Panc1 (cell line): ENCODE data around the gene RAPGEF1. TPM values are rescaled to one million over a fixed set of nuclear protein-coding genes. Genes with fewer than 3 reads are reported as not detected.

Source experiments
- ATAC-seq: fragments of 200-7000 bp; cut with Tn5 transposase; 2 replicates; pipeline ENCODE4 v1.9.1; 2020; ENCODE audit warnings: mild to moderate bottlenecking, moderate library complexity
- BruUV-seq: library from RNA; stranded (reverse); fragments of 400-500 nt; replicated peaks from 2 replicates; lab custom pipeline; 2021; lab: Mats Ljungman, UMichigan
- CTCF ChIA-PET: fragments of 300-600 bp; sonication (Branson Sonifier 250); formaldehyde crosslinking; loops from one replicate; lab custom pipeline; 2022; ENCODE audit warnings: antibody characterized with exemption; lab: Charles Lee
- POLR2A ChIA-PET: fragments of 300-600 bp; sonication (Branson Sonifier 250); formaldehyde crosslinking; loops from one replicate; lab custom pipeline; 2022; ENCODE audit warnings: antibody characterized with exemption; lab: Charles Lee
- DNase-seq: peaks from one replicate; pipeline ENCODE4 v3.0.0-alpha.2; 2010; ENCODE audit warnings: low read depth, low spot score
- H3K27ac ChIP-seq: 2 replicates; pipeline ENCODE4 v1.5.1; 2011; ENCODE audit warnings: mild to moderate bottlenecking, low read length, inconsistent platforms
- H3K27me3 ChIP-seq: fragments of 200-500 bp; sonication (Bioruptor generic); 2 replicates; pipeline ENCODE4 v1.6.0; 2014; ENCODE audit warnings: low read length, inconsistent platforms; ENCODE audit not compliant: control insufficient read depth, insufficient read depth
- H3K36me3 ChIP-seq: fragments of 200-500 bp; sonication (Bioruptor generic); 2 replicates; pipeline ENCODE4 v1.5.1; 2014; ENCODE audit warnings: inconsistent platforms, mild to moderate bottlenecking, low read length, moderate library complexity; ENCODE audit not compliant: control insufficient read depth, insufficient read depth
- H3K4me1 ChIP-seq: 2 replicates; pipeline ENCODE4 v1.5.1; 2011; ENCODE audit warnings: inconsistent platforms, mild to moderate bottlenecking, low read length, moderate library complexity; ENCODE audit not compliant: control insufficient read depth, insufficient read depth
- H3K4me3 ChIP-seq, 2 experiments: 2 replicates each; pipeline ENCODE4 v1.5.1; 2011 to 2012; ENCODE audit warnings: low read depth in 2 of 2, low read length in 2 of 2, mild to moderate bottlenecking in 2 of 2, inconsistent platforms in 1 of 2, moderate library complexity in 1 of 2
- H3K9me3 ChIP-seq: fragments of 200-500 bp; sonication (Bioruptor generic); 2 replicates; pipeline ENCODE4 v1.5.1; 2014; ENCODE audit warnings: low read depth, mild to moderate bottlenecking, inconsistent platforms, low read length, moderate library complexity; ENCODE audit not compliant: control insufficient read depth, insufficient read depth
- POLR2AphosphoS5 ChIP-seq: IDR thresholded peaks from 2 replicates; pipeline ENCODE4 v1.6.1; 2012; ENCODE audit warnings: mild to moderate bottlenecking, low read depth, low read length, moderate library complexity
- SIN3A ChIP-seq: IDR thresholded peaks from 2 replicates; pipeline ENCODE4 v1.6.1; 2012; ENCODE audit warnings: low read depth, mild to moderate bottlenecking, low read length, moderate library complexity, borderline replicate concordance; ENCODE audit not compliant: insufficient read depth
- TCF7L2 ChIP-seq: IDR thresholded peaks from 2 replicates; pipeline ENCODE4 v1.6.1; 2011; ENCODE audit warnings: mild to moderate bottlenecking, low read depth, low read length, inconsistent platforms
- in situ Hi-C: cut with HindIII; loops from 2 replicates; pipeline ENCODE4 v1.10.0; 2016; ENCODE audit warnings: low sequenced_read_pairs, low pct_unique_long_range_greater_than_20kb
- intact Hi-C: fragments of 100-400 bp; cut with micrococcal nuclease; formaldehyde crosslinking; loops from one replicate; pipeline ENCODE4 v1.10.0; 2022; ENCODE audit not compliant: unreplicated experiment
- total RNA-seq: library from RNA; stranded (reverse); gene quantifications from one replicate; pipeline ENCODE4 v1.2.1, GENCODE V29; 2021; ENCODE audit not compliant: unreplicated experiment
- TF ChIP-seq, protein P1 (sequence below): fragments of 450-650 bp; IDR thresholded peaks from 2 replicates; pipeline ENCODE4 v1.5.1; 2017; ENCODE audit warnings: mild to moderate bottlenecking
- TF ChIP-seq, protein P2 (sequence below), 2 experiments: IDR thresholded peaks; 2 replicates each; pipeline ENCODE4 v1.6.1; 2011 to 2012; ENCODE audit warnings: low read depth in 2 of 2, control low read depth in 1 of 2, low read length in 1 of 2, mild to moderate bottlenecking in 1 of 2, moderate library complexity in 1 of 2; ENCODE audit not compliant: insufficient read depth in 1 of 2

Gene RAPGEF1
- total RNA-seq, 1 experiment from 2014 or later: 86.8 TPM

DNA sequence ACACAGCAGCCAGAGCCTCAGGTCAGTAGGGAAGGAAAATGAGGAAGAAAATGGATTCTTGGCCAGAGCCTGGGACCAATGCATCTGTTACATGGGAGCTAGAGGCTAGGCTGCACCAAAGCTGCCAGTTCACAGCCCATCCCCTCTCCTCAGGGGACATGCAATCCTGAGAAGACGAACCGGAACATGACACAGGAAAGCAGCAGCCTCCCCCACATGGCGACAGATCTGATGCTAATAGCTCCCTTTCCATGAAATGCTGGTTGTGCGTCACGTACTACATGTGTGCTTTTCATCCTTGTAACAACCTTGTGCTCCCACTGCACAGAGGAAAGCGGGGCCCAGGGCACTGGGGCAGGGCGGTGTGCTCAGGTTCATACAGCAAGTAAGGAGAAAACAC, 127.0 kb downstream of the RAPGEF1 start:
- TF ChIP-seq POLR2AphosphoS5: no peak
- TF ChIP-seq, protein P1, sequence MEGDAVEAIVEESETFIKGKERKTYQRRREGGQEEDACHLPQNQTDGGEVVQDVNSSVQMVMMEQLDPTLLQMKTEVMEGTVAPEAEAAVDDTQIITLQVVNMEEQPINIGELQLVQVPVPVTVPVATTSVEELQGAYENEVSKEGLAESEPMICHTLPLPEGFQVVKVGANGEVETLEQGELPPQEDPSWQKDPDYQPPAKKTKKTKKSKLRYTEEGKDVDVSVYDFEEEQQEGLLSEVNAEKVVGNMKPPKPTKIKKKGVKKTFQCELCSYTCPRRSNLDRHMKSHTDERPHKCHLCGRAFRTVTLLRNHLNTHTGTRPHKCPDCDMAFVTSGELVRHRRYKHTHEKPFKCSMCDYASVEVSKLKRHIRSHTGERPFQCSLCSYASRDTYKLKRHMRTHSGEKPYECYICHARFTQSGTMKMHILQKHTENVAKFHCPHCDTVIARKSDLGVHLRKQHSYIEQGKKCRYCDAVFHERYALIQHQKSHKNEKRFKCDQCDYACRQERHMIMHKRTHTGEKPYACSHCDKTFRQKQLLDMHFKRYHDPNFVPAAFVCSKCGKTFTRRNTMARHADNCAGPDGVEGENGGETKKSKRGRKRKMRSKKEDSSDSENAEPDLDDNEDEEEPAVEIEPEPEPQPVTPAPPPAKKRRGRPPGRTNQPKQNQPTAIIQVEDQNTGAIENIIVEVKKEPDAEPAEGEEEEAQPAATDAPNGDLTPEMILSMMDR: no peak
- TF ChIP-seq TCF7L2: no peak
- TF ChIP-seq, protein P2, sequence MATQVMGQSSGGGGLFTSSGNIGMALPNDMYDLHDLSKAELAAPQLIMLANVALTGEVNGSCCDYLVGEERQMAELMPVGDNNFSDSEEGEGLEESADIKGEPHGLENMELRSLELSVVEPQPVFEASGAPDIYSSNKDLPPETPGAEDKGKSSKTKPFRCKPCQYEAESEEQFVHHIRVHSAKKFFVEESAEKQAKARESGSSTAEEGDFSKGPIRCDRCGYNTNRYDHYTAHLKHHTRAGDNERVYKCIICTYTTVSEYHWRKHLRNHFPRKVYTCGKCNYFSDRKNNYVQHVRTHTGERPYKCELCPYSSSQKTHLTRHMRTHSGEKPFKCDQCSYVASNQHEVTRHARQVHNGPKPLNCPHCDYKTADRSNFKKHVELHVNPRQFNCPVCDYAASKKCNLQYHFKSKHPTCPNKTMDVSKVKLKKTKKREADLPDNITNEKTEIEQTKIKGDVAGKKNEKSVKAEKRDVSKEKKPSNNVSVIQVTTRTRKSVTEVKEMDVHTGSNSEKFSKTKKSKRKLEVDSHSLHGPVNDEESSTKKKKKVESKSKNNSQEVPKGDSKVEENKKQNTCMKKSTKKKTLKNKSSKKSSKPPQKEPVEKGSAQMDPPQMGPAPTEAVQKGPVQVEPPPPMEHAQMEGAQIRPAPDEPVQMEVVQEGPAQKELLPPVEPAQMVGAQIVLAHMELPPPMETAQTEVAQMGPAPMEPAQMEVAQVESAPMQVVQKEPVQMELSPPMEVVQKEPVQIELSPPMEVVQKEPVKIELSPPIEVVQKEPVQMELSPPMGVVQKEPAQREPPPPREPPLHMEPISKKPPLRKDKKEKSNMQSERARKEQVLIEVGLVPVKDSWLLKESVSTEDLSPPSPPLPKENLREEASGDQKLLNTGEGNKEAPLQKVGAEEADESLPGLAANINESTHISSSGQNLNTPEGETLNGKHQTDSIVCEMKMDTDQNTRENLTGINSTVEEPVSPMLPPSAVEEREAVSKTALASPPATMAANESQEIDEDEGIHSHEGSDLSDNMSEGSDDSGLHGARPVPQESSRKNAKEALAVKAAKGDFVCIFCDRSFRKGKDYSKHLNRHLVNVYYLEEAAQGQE (IDR thresholded peaks at IDR 0.05; ENCODE audit: insufficient read depth in 1 of 2, low read depth in 2 of 2, low read length in 1 of 2): no peak
- TF ChIP-seq SIN3A: no peak
- intact Hi-C loops: no loop called here
- Histone ChIP-seq H3K4me1 (peaks cover 21% of the 10 kb centered on the region), H3K4me3 (no peak overlapping the region), H3K9me3 (no peaks in the 10 kb centered on the region), H3K27me3 (no peaks in the 10 kb centered on the region), H3K27ac (no peak overlapping the region), H3K36me3 (no peaks in the 10 kb centered on the region)
- no peak for ATAC-seq
- ChIA-PET POLR2A (no interaction called here), CTCF (no interaction called here)
- in situ Hi-C loops: no loop called here
- no TSS peak for BruUV-seq
- DNase-seq: no peak

DNA sequence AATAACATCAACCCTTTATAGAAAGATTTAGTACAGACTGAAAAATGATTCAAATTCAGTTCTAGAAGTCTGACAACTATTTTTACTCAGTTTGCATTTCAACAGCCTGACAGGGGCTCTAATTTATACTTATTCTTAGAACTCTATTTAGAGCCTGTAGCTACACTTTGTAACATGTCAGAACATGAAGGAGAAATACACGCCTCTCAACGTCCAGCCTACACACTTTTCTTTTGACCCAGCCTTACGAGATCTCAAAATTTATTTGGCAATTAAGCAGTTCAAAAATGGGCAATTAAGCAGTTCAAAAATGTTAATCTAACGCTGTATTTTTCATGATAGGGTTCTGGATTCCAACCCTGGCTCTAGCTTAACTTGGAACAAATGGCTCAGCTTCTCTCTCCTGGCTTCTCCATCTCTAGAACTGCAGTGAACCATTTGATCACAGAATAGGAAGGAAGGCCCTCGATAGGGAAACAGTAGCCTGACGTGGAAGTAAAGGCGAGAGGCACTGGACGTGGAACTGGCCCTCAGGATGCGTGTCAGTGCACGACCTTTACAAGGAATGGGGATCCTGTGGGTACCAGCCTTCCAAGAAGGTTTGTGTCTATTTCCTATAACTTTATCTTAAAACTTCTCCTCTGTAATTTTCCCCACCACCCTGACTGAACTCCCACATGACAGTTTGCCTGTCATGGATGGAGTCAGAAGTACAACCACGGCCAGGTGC, 128.1 kb downstream of the RAPGEF1 start:
- DNase-seq (no peak), ATAC-seq (no peak)
- ChIA-PET POLR2A (no interaction called here), CTCF (no interaction called here)
- peaks cover 25% of the 10 kb centered on the region for H3K4me1 ChIP-seq
- in situ Hi-C loops: no loop called here
- H3K9me3 ChIP-seq: no peaks in the 10 kb centered on the region
- BruUV-seq: no TSS peak
- intact Hi-C loops: no loop called here
- no peak overlapping the region for H3K4me3 ChIP-seq
- H3K27ac ChIP-seq: no peak overlapping the region
- TF ChIP-seq TCF7L2 (no peak), POLR2AphosphoS5 (no peak), SIN3A (no peak)
- TF ChIP-seq, protein P2 (IDR thresholded peaks at IDR 0.05; ENCODE audit: insufficient read depth in 1 of 2, low read depth in 2 of 2, low read length in 1 of 2): no peak
- TF ChIP-seq, protein P1: no peak
- no peaks in the 10 kb centered on the region for H3K36me3 ChIP-seq
- H3K27me3 ChIP-seq: no peaks in the 10 kb centered on the region
